SK-N-SH (cell line): ENCODE data around the gene PIK3R5. TPM values are rescaled to one million over a fixed set of nuclear protein-coding genes. Genes with fewer than 3 reads are reported as not detected.

ENCODE experiments used
- CTCF ChIA-PET: fragments of 300-600, 350-600 bp; formaldehyde crosslinking; extraction: SDS; loops from one replicate; lab custom pipeline; 2021; lab: Yijun Ruan, JAX
- POLR2A ChIA-PET: fragments of 350-600 bp; sonication (Branson Sonifier 250); formaldehyde crosslinking; extraction: SDS; loops from one replicate; lab custom pipeline; 2020; ENCODE audit warnings: antibody characterized with exemption, inconsistent platforms; lab: Yijun Ruan, JAX
- DNase-seq: peaks from one replicate; pipeline ENCODE4 v3.0.0; 2012
- H2AFZ ChIP-seq: fragments of 200-600 bp; sonication (generic); 2 replicates; pipeline ENCODE4 v1.8.1; 2016; ENCODE audit warnings: antibody characterized with exemption, mild to moderate bottlenecking, low read depth
- H3F3A ChIP-seq: fragments of 200-600 bp; sonication (generic); replicated peaks from 2 replicates; pipeline ENCODE3; 2016; ENCODE audit warnings: antibody characterized with exemption, mild to moderate bottlenecking; ENCODE audit not compliant: insufficient read depth
- H3K27ac ChIP-seq, 2 experiments: fragments of 200-500 bp in 1 of 2; fragments of 200-600 bp in 1 of 2; sonication (Bioruptor generic) in 1 of 2; sonication (generic), shearing (Covaris generic) in 1 of 2; 2 replicates each; pipeline versions ENCODE4 v1.5.1 to v1.6.1; 2014 to 2016; ENCODE audit warnings: low read depth in 2 of 2, inconsistent platforms in 1 of 2, low read length in 1 of 2, mild to moderate bottlenecking in 1 of 2, mixed read lengths in 1 of 2
- H3K27me3 ChIP-seq: fragments of 200-600 bp; sonication (generic), shearing (Covaris generic); 2 replicates; pipeline ENCODE4 v1.6.1; 2016; ENCODE audit warnings: mixed run types; ENCODE audit not compliant: insufficient read depth
- H3K36me3 ChIP-seq, 2 experiments: fragments of 200-500 bp in 1 of 2; fragments of 200-600 bp in 1 of 2; sonication (Bioruptor generic) in 1 of 2; sonication (generic) in 1 of 2; replicated peaks in 1 of 2; 2 replicates each; pipeline versions ENCODE3 to v1.5.1; 2014 to 2016; ENCODE audit warnings: low read length in 1 of 2, mild to moderate bottlenecking in 1 of 2; ENCODE audit not compliant: insufficient read depth in 2 of 2, control insufficient read depth in 1 of 2
- H3K4me1 ChIP-seq, 2 experiments: fragments of 200-500 bp in 1 of 2; fragments of 200-600 bp in 1 of 2; sonication (Bioruptor generic) in 1 of 2; sonication (generic), shearing (Covaris generic) in 1 of 2; 2 replicates each; pipeline versions ENCODE4 v1.5.1 to v1.6.1; 2014 to 2016; ENCODE audit warnings: low read depth in 1 of 2, low read length in 1 of 2, mixed run types in 1 of 2; ENCODE audit not compliant: insufficient read depth in 2 of 2, control insufficient read depth in 1 of 2
- H3K4me2 ChIP-seq: fragments of 200-600 bp; sonication (generic), shearing (Covaris generic); 2 replicates; pipeline ENCODE4 v1.6.1; 2017; ENCODE audit warnings: mixed run types
- H3K4me3 ChIP-seq, 2 experiments: fragments of 200-500 bp in 1 of 2; fragments of 200-600 bp in 1 of 2; sonication (Bioruptor generic) in 1 of 2; sonication (generic), shearing (Covaris generic) in 1 of 2; 2 replicates each; pipeline versions ENCODE4 v1.5.1 to v1.8.1; 2014 to 2016; ENCODE audit warnings: low read depth in 2 of 2, inconsistent platforms in 1 of 2, low read length in 1 of 2, mild to moderate bottlenecking in 1 of 2, mixed read lengths in 1 of 2, moderate library complexity in 1 of 2
- H3K79me2 ChIP-seq: fragments of 200-600 bp; sonication (generic); 2 replicates; pipeline ENCODE4 v1.8.1; 2017; ENCODE audit warnings: mild to moderate bottlenecking; ENCODE audit not compliant: insufficient read depth
- H3K9ac ChIP-seq: fragments of 200-600 bp; sonication (generic); 2 replicates; pipeline ENCODE4 v1.6.1; 2017; ENCODE audit warnings: mixed run types
- H3K9me2 ChIP-seq: fragments of 200-600 bp; sonication (generic); 2 replicates; pipeline ENCODE4 v1.6.1; 2017; ENCODE audit warnings: mixed run types
- H3K9me3 ChIP-seq: fragments of 200-600 bp; sonication (generic); 2 replicates; pipeline ENCODE4 v1.6.1; 2017; ENCODE audit warnings: mixed run types, mild to moderate bottlenecking, moderate library complexity
- H4K20me1 ChIP-seq: fragments of 200-600 bp; sonication (generic); 2 replicates; pipeline ENCODE4 v1.6.1; 2017; ENCODE audit warnings: mild to moderate bottlenecking, mixed run types; ENCODE audit not compliant: insufficient read depth
- CTCF ChIP-seq: fragments of 200-600 bp; sonication (generic); IDR thresholded peaks from 2 replicates; pipeline ENCODE4 v1.6.1; 2017; ENCODE audit warnings: antibody characterized with exemption, mild to moderate bottlenecking, moderate library complexity
- EZH2phosphoT487 ChIP-seq: fragments of 200-600 bp; sonication (generic); IDR thresholded peaks from 2 replicates; pipeline ENCODE4 v1.6.1; 2017; ENCODE audit warnings: low read depth, mixed run types, mild to moderate bottlenecking, antibody characterized with exemption, moderate library complexity, borderline replicate concordance
- GABPA ChIP-seq: IDR thresholded peaks from 2 replicates; pipeline ENCODE4 v1.4.0; 2012; ENCODE audit warnings: low read depth, mild to moderate bottlenecking
- MAX ChIP-seq: IDR thresholded peaks from 2 replicates; pipeline ENCODE4 v1.4.0; 2012; ENCODE audit warnings: low read depth
- NFIC ChIP-seq: IDR thresholded peaks from 2 replicates; pipeline ENCODE4 v1.4.0; 2012; ENCODE audit warnings: borderline replicate concordance
- PBX3 ChIP-seq: IDR thresholded peaks from 2 replicates; pipeline ENCODE4; 2012
- POLR2AphosphoS5 ChIP-seq: IDR thresholded peaks from 2 replicates; pipeline ENCODE4 v1.6.1; 2012; ENCODE audit warnings: low read depth, low read length
- RCOR1 ChIP-seq: fragments of 150-350 bp; IDR thresholded peaks from 2 replicates; pipeline ENCODE4 v1.6.1; 2017; ENCODE audit warnings: antibody characterized with exemption, low read length
- RFX5 ChIP-seq: IDR thresholded peaks from 2 replicates; pipeline ENCODE4 v1.6.1; 2012; ENCODE audit warnings: mild to moderate bottlenecking, improper control_type of control experiment, low read length
- TAF1 ChIP-seq: IDR thresholded peaks from 2 replicates; pipeline ENCODE4 v1.6.1; 2012; ENCODE audit warnings: low read depth, mild to moderate bottlenecking, low read length, moderate library complexity, borderline replicate concordance
- USF1 ChIP-seq: IDR thresholded peaks from 2 replicates; pipeline ENCODE4 v1.4.0; 2012; ENCODE audit warnings: low read depth, borderline replicate concordance
- USF2 ChIP-seq: fragments of 150-350 bp; IDR thresholded peaks from 2 replicates; pipeline ENCODE4 v1.6.1; 2017; ENCODE audit warnings: antibody characterized with exemption, low read length, low read depth, borderline replicate concordance
- YY1 ChIP-seq: IDR thresholded peaks from 2 replicates; pipeline ENCODE4 v1.4.0; 2012; ENCODE audit warnings: low read depth, mild to moderate bottlenecking
- ZBTB33 ChIP-seq: IDR thresholded peaks from 2 replicates; pipeline ENCODE4 v1.4.0; 2012; ENCODE audit warnings: low read depth, borderline replicate concordance
- WGBS: methylation state at CpG from one replicate; pipeline ENCODE4 v1.1.6; 2017; ENCODE audit warnings: low lambda C conversion rate; 5-methylcytosine and 5-hydroxymethylcytosine counted together
- polyA plus RNA-seq, 3 experiments: library from polyadenylated mRNA; depleted of rRNA; stranded (reverse); fragments of >200 nt; gene quantifications; 2 replicates each; pipeline ENCODE4 v1.2.3, GENCODE V29; 2012

The PIK3R5 gene
- polyA plus RNA-seq, 1 of the 3 experiments (the other 2 are of a cell fraction): not detected

GRCh38 chr17:8941980-8942622 is 23.4 kb downstream of the PIK3R5 start:
- Histone ChIP-seq H3K27me3 (peaks cover 45% of the 10 kb centered on the region; the same call in 1 of the 2 replicates), H4K20me1 (no peaks in the 10 kb centered on the region), H3K27ac (no peak overlapping the region), H2AFZ (no peak overlapping the region), H3K4me3 (no peak overlapping the region), H3K9ac (no peak overlapping the region), H3K4me1 (no peaks in the 10 kb centered on the region), H3K9me2 (no peaks in the 10 kb centered on the region), H3K9me3 (no peaks in the 10 kb centered on the region), H3F3A (no peaks in the 10 kb centered on the region), H3K79me2 (no peaks in the 10 kb centered on the region), H3K36me3 (no peaks in the 10 kb centered on the region), H3K4me2 (no peak overlapping the region)
- 4% methylated on average over 7 of the region's 8 CpGs for WGBS
- TF ChIP-seq CTCF (no peak), USF2 (no peak), ZBTB33 (no peak), TAF1 (no peak), YY1 (no peak)
- DNase-seq: no peak
- POLR2A ChIA-PET: no interaction called here
- CTCF ChIA-PET: no interaction called here

GRCh38 chr17:8941520-8941919 is 24.0 kb downstream of the PIK3R5 start:
- no peaks in the 10 kb centered on the region for H3K4me1 ChIP-seq
- H2AFZ ChIP-seq: no peak overlapping the region
- H3K27ac ChIP-seq: no peak overlapping the region
- POLR2A ChIA-PET: no interaction called here
- DNase-seq: no peak
- H4K20me1 ChIP-seq: no peaks in the 10 kb centered on the region
- CTCF ChIA-PET: no interaction called here
- no peaks in the 10 kb centered on the region for H3F3A ChIP-seq
- no peaks in the 10 kb centered on the region for H3K79me2 ChIP-seq
- H3K9me3 ChIP-seq: no peaks in the 10 kb centered on the region
- no peak overlapping the region for H3K9ac ChIP-seq
- peaks cover 47% of the 10 kb centered on the region; the same call in 1 of the 2 replicates for H3K27me3 ChIP-seq
- H3K4me3 ChIP-seq: no peak overlapping the region
- H3K36me3 ChIP-seq: no peaks in the 10 kb centered on the region
- 13% methylated on average over 5 of the region's 14 CpGs for WGBS
- no peak overlapping the region for H3K4me2 ChIP-seq
- H3K9me2 ChIP-seq: no peaks in the 10 kb centered on the region
- TF ChIP-seq ZBTB33 (no peak), NFIC (no peak), USF1 (no peak), EZH2phosphoT487 (no peak), MAX (no peak), RFX5 (no peak), CTCF (no peak), GABPA (no peak), PBX3 (no peak), POLR2AphosphoS5 (no peak), RCOR1 (no peak)
